ENCODE results near the gene SRPK3.

SRPK3 gene

DNA sequence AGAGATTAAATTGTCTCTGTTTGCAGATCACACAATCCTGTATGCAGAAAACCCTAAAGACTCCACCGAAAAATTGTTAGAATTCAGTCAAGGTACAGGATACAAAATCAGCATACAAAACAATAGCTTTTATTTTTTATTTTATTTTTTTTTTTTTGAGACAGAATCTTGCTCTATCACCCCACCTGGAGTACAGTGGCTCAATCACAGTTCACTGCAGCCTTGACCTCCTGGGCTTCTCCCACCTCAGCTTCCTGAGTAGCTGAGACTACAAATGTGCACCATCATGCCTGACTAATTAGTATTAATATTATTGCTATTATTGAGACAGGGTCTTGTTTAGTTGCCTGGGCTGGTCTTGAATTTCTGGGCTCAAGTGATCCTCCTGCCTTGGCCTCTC, 25.7 kb upstream of the SRPK3 start:
- H3K4me3 ChIP-seq (ENCODE audit: low read depth, low read length), result no peak overlapping the region
- TF ChIP-seq, protein P1, sequence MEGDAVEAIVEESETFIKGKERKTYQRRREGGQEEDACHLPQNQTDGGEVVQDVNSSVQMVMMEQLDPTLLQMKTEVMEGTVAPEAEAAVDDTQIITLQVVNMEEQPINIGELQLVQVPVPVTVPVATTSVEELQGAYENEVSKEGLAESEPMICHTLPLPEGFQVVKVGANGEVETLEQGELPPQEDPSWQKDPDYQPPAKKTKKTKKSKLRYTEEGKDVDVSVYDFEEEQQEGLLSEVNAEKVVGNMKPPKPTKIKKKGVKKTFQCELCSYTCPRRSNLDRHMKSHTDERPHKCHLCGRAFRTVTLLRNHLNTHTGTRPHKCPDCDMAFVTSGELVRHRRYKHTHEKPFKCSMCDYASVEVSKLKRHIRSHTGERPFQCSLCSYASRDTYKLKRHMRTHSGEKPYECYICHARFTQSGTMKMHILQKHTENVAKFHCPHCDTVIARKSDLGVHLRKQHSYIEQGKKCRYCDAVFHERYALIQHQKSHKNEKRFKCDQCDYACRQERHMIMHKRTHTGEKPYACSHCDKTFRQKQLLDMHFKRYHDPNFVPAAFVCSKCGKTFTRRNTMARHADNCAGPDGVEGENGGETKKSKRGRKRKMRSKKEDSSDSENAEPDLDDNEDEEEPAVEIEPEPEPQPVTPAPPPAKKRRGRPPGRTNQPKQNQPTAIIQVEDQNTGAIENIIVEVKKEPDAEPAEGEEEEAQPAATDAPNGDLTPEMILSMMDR (conservative IDR thresholded peaks at IDR 0.05; ENCODE audit: low read depth, low read length), result no peak
- DNase-seq (ENCODE audit: low read depth), result no peak

GRCh38 chrX:153761863-153762262, 19.0 kb upstream of the SRPK3 start:
- DNase-seq (ENCODE audit: low read depth), result no peak
- TF ChIP-seq, protein P1 (conservative IDR thresholded peaks at IDR 0.05; ENCODE audit: low read depth, low read length), result no peak
- H3K4me3 ChIP-seq (ENCODE audit: low read depth, low read length), result no peak overlapping the region

DNA sequence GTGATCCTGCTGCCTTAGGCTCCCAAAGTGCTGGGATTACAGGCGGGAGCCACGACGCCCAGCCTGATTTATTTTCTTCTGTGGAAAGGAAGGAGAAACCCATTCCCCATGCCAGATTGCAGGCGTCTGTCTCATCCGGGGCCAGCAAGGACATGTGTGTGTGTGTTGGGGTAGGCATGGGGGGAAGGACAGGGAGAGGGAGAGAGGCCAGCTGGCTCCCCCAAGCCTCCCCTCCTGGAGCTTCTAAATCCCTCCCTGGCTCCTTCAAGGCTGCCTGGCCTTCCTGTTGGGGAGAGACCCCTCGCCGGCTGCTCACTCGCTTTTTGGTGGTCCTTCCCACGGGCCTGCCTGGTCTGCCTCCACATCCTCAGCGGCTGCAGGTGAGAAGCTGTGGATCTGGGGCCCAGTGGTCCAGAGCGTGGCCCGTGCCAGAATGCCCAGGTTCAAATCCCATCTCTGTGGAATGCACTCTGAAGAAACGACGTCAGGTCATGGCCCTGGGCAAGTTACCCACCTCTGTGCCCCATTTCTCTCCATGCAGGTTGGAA, 18.1 kb upstream of the SRPK3 start:
- no peak for DNase-seq (ENCODE audit: low read depth)
- H3K4me3 ChIP-seq (ENCODE audit: low read depth, low read length), result no peak overlapping the region
- TF ChIP-seq, protein P1 (conservative IDR thresholded peaks at IDR 0.05; ENCODE audit: low read depth, low read length), result no peak

- no peak for DNase-seq (ENCODE audit: low read depth)
- H3K4me3 ChIP-seq (ENCODE audit: low read depth, low read length), result no peak overlapping the region
- TF ChIP-seq, protein P1 (conservative IDR thresholded peaks at IDR 0.05; ENCODE audit: low read depth, low read length), result no peak
These were observed 17.4 kb upstream of the SRPK3 start for GRCh38 chrX:153763298-153763932.

GRCh38 chrX:153763989-153764755, 16.7 kb upstream of the SRPK3 start, which contains the start of gene PLXNB3:
Gene PLXNB3 (plus strand): TSS chrX:153764249. CDS start chrX:153765536, 1,287 bp downstream.
- TF ChIP-seq, protein P1 (conservative IDR thresholded peaks at IDR 0.05; ENCODE audit: low read depth, low read length), result peak; percentile 76
- H3K4me3 ChIP-seq (ENCODE audit: low read depth, low read length), result peak within 1 kb of the TSS; percentile 11
- DNase-seq (ENCODE audit: low read depth), result peak; percentile 61

- no peak for DNase-seq (ENCODE audit: low read depth)
- H3K4me3 ChIP-seq (ENCODE audit: low read depth, low read length), result no peak overlapping the region
- TF ChIP-seq, protein P1 (conservative IDR thresholded peaks at IDR 0.05; ENCODE audit: low read depth, low read length), result no peak
These were observed 16.1 kb upstream of the SRPK3 start for GRCh38 chrX:153764786-153765137.

Measured in choroid plexus epithelial cell (primary cell).